GM23338 (cell line): ENCODE results near the gene GPR82. TPM values are rescaled to one million over a fixed set of nuclear protein-coding genes. Genes with fewer than 3 reads are reported as not detected.

ENCODE experiments used
- ATAC-seq: fragments of 200-7000 bp; cut with Tn5 transposase; 3 replicates; pipeline ENCODE4 v1.9.1; 2020
- DNase-seq: peaks from one replicate; pipeline ENCODE4 v3.0.0-alpha.2; 2015; ENCODE audit warnings: low spot score
- H2AFZ ChIP-seq: fragments of 200-600 bp; sonication (generic); 2 replicates; pipeline ENCODE4 v1.8.0; 2016; ENCODE audit warnings: antibody characterized with exemption, mild to moderate bottlenecking, moderate library complexity
- H3F3A ChIP-seq: fragments of 200-600 bp; sonication (generic); replicated peaks from 2 replicates; pipeline ENCODE4 v1.8.0; 2017; ENCODE audit warnings: antibody characterized with exemption, mixed run types, low read depth
- H3K27ac ChIP-seq: fragments of 200-600 bp; sonication (generic); 2 replicates; pipeline ENCODE4 v1.6.1; 2016; ENCODE audit warnings: low read depth
- H3K27me3 ChIP-seq: fragments of 200-600 bp; sonication (generic); 2 replicates; pipeline ENCODE4 v1.8.0; 2016; ENCODE audit warnings: mild to moderate bottlenecking, mixed run types, moderate library complexity; ENCODE audit not compliant: insufficient read depth
- H3K36me3 ChIP-seq: fragments of 200-600 bp; sonication (generic); 2 replicates; pipeline ENCODE4 v1.8.0; 2016; ENCODE audit warnings: mild to moderate bottlenecking; ENCODE audit not compliant: insufficient read depth
- H3K4me1 ChIP-seq: fragments of 200-600 bp; sonication (generic); 2 replicates; pipeline ENCODE4 v1.8.0; 2016; ENCODE audit warnings: mild to moderate bottlenecking, moderate library complexity; ENCODE audit not compliant: insufficient read depth
- H3K4me2 ChIP-seq: fragments of 200-600 bp; sonication (generic); 2 replicates; pipeline ENCODE4 v1.7.1; 2017; ENCODE audit warnings: mixed run types
- H3K4me3 ChIP-seq: fragments of 200-600 bp; sonication (generic); 2 replicates; pipeline ENCODE4 v1.6.1; 2016; ENCODE audit warnings: mixed run types
- H3K79me2 ChIP-seq: fragments of 200-600 bp; sonication (generic); replicated peaks from 2 replicates; pipeline ENCODE4 v1.8.0; 2017; ENCODE audit warnings: mild to moderate bottlenecking; ENCODE audit not compliant: insufficient read depth
- H3K9me2 ChIP-seq: fragments of 200-600 bp; sonication (generic); 2 replicates; pipeline ENCODE4 v1.8.0; 2017; ENCODE audit not compliant: insufficient read depth
- H4K20me1 ChIP-seq: fragments of 200-600 bp; sonication (generic); replicated peaks from 2 replicates; pipeline ENCODE4 v1.8.0; 2017; ENCODE audit warnings: mild to moderate bottlenecking; ENCODE audit not compliant: insufficient read depth
- H3K27ac Mint-ChIP-seq: 2 replicates; pipeline ENCODE4 v1.8.0; 2020; ENCODE audit warnings: inconsistent platforms, mild to moderate bottlenecking, moderate library complexity, mixed read lengths
- H3K27me3 Mint-ChIP-seq: 3 replicates; pipeline ENCODE4 v1.8.0; 2022; ENCODE audit warnings: low read depth, mild to moderate bottlenecking, moderate library complexity, mixed read lengths, inconsistent platforms; ENCODE audit not compliant: insufficient read depth, poor library complexity
- H3K36me3 Mint-ChIP-seq: 3 replicates; pipeline ENCODE4 v1.8.0; 2021; ENCODE audit warnings: low read depth, mild to moderate bottlenecking, inconsistent platforms, moderate library complexity, mixed read lengths
- H3K4me1 Mint-ChIP-seq: 3 replicates; pipeline ENCODE4 v1.8.0; 2020; ENCODE audit warnings: mild to moderate bottlenecking, inconsistent platforms, mixed read lengths
- H3K4me3 Mint-ChIP-seq: 3 replicates; pipeline ENCODE4 v1.8.0; 2021; ENCODE audit warnings: moderate library complexity, mild to moderate bottlenecking, inconsistent platforms, mixed read lengths
- H3K9me3 Mint-ChIP-seq: 3 replicates; pipeline ENCODE4 v1.8.0; 2020; ENCODE audit warnings: moderate library complexity, mild to moderate bottlenecking, inconsistent platforms, mixed read lengths
- CREB1 ChIP-seq: fragments of 250-450 bp; sonication (Bioruptor Pico); IDR thresholded peaks from 2 replicates; pipeline ENCODE4 v1.5.0; 2020; ENCODE audit warnings: low read depth, mild to moderate bottlenecking, moderate library complexity
- CTCF ChIP-seq, 2 experiments: fragments of 200-600 bp in 1 of 2; sonication (generic) in 1 of 2; conservative IDR thresholded peaks; 2 replicates each; pipeline versions ENCODE4 v1.5.1 to v1.6.1; 2016 to 2017; ENCODE audit warnings: antibody characterized with exemption in 2 of 2, low read depth in 2 of 2, mild to moderate bottlenecking in 2 of 2, moderate library complexity in 1 of 2
- EZH2 ChIP-seq: fragments of 200-600 bp; sonication (generic); IDR thresholded peaks from one replicate; pipeline ENCODE4 v1.8.0; 2017; ENCODE audit warnings: antibody characterized with exemption, mild to moderate bottlenecking, low read depth; ENCODE audit not compliant: unreplicated experiment
- EZH2phosphoT487 ChIP-seq: fragments of 200-600 bp; sonication (generic); IDR thresholded peaks from one replicate; pipeline ENCODE4 v1.8.1; 2018; ENCODE audit warnings: antibody characterized with exemption; ENCODE audit not compliant: unreplicated experiment
- NANOG ChIP-seq: IDR thresholded peaks from 2 replicates; pipeline ENCODE4 v1.6.1; 2016; ENCODE audit warnings: antibody characterized with exemption, borderline replicate concordance
- REST ChIP-seq: IDR thresholded peaks from one replicate; pipeline ENCODE4 v1.6.1; 2018; ENCODE audit warnings: antibody characterized with exemption; ENCODE audit not compliant: unreplicated experiment
- STAT1 ChIP-seq: IDR thresholded peaks from one replicate; pipeline ENCODE4 v1.6.1; 2016; ENCODE audit warnings: antibody characterized with exemption; ENCODE audit not compliant: unreplicated experiment
- ZNF114 ChIP-seq: fragments of 250-450 bp; sonication (Bioruptor Pico); IDR thresholded peaks from 2 replicates; pipeline ENCODE4 v1.5.0; 2020; ENCODE audit warnings: mild to moderate bottlenecking, moderate library complexity
- ZNF462 ChIP-seq: fragments of 250-450 bp; sonication (Bioruptor Pico); IDR thresholded peaks from 2 replicates; pipeline ENCODE4 v1.5.0; 2020; ENCODE audit warnings: mild to moderate bottlenecking, moderate library complexity
- polyA plus RNA-seq: library from polyadenylated mRNA; unstranded; fragments of >200 nt; fragmentation: Nextera tagmentation; extraction: Ambion mirVana; gene quantifications from 2 replicates; pipeline ENCODE4 v1.2.1, GENCODE V29; 2016
- total RNA-seq: library from RNA; depleted of rRNA; stranded (reverse); fragments of >200 nt; shearing (Covaris generic); gene quantifications from 2 replicates; pipeline ENCODE4 v1.2.3, GENCODE V29; 2014

The GPR82 gene
- total and polyA plus RNA-seq, 2 experiments from 2014 or later, result 0.32 TPM; not detected in 1

- TF ChIP-seq ZNF462 (no peak), STAT1 (no peak), CTCF (conservative IDR thresholded peaks at IDR 0.05; ENCODE audit: low read depth in 2 of 2) (no peak)
These were observed 31.7 kb upstream of the GPR82 start (continued) for GRCh38 chrX:41692162-41692749.

GRCh38 chrX:41693024-41693423 is 31.0 kb upstream of the GPR82 start:
- Histone ChIP-seq H3F3A (no peaks in the 10 kb centered on the region), H3K79me2 (no peaks in the 10 kb centered on the region), H3K9me2 (no peaks in the 10 kb centered on the region), H3K27me3 (no peaks in the 10 kb centered on the region), H3K27ac (no peak overlapping the region), H3K4me1 (no peaks in the 10 kb centered on the region), H4K20me1 (no peaks in the 10 kb centered on the region), H3K36me3 (no peaks in the 10 kb centered on the region), H3K4me3 (no peak overlapping the region), H2AFZ (no peak overlapping the region), H3K4me2 (no peak overlapping the region)
- H3K4me3 Mint-ChIP-seq, result no peak overlapping the region
- no peak overlapping the region for H3K27ac Mint-ChIP-seq
- no peaks in the 10 kb centered on the region for H3K9me3 Mint-ChIP-seq
- ATAC-seq (no peak), DNase-seq (no peak)
- H3K36me3 Mint-ChIP-seq, result no peaks in the 10 kb centered on the region
- no peaks in the 10 kb centered on the region for H3K27me3 Mint-ChIP-seq
- peaks cover 6% of the 10 kb centered on the region; the same call in 2 of the 3 replicates for H3K4me1 Mint-ChIP-seq
- TF ChIP-seq REST (no peak), CREB1 (no peak), EZH2phosphoT487 (no peak), EZH2 (no peak), ZNF114 (CRISPR knock-in tag) (no peak), NANOG (no peak), STAT1 (no peak)
